Smooth muscle cell (in vitro differentiated cells): ENCODE data around the gene TOP2A. TPM values are rescaled to one million over a fixed set of nuclear protein-coding genes. Genes with fewer than 3 reads are reported as not detected.

ENCODE experiments used
- DNase-seq: peaks from one replicate; lab custom pipeline; 2025; ENCODE audit not compliant: unreplicated experiment; lab: John Stamatoyannopoulos, UW
- H2AFZ ChIP-seq: fragments of 200-600 bp; sonication (generic); 2 replicates; pipeline ENCODE4 v1.6.0; 2016; ENCODE audit warnings: antibody characterized with exemption, low read depth, mild to moderate bottlenecking
- H3F3A ChIP-seq: fragments of 200-600 bp; sonication (generic); 2 replicates; pipeline ENCODE4 v1.6.0; 2017; ENCODE audit warnings: antibody characterized with exemption, low read depth
- H3K27ac ChIP-seq: fragments of 200-600 bp; sonication (generic); 2 replicates; pipeline ENCODE4 v1.5.1; 2016; ENCODE audit warnings: low read depth, mild to moderate bottlenecking
- H3K27me3 ChIP-seq: fragments of 200-600 bp; sonication (generic); 2 replicates; pipeline ENCODE4 v1.6.1; 2016; ENCODE audit warnings: low read depth, mild to moderate bottlenecking
- H3K36me3 ChIP-seq: fragments of 200-600 bp; sonication (generic); 2 replicates; pipeline ENCODE4 v1.5.1; 2016; ENCODE audit warnings: low read depth
- H3K4me1 ChIP-seq: fragments of 200-600 bp; sonication (generic); 2 replicates; pipeline ENCODE4 v1.5.1; 2016; ENCODE audit warnings: low read depth
- H3K4me2 ChIP-seq: fragments of 200-600 bp; sonication (generic); 2 replicates; pipeline ENCODE4 v1.6.0; 2016; ENCODE audit warnings: mild to moderate bottlenecking
- H3K4me3 ChIP-seq: fragments of 200-600 bp; sonication (generic); 2 replicates; pipeline ENCODE4 v1.5.1; 2016; ENCODE audit warnings: mild to moderate bottlenecking
- H3K79me2 ChIP-seq: fragments of 200-600 bp; sonication (generic); 2 replicates; pipeline ENCODE4 v1.6.0; 2016; ENCODE audit warnings: low read depth, mild to moderate bottlenecking
- H3K9ac ChIP-seq: fragments of 200-600 bp; sonication (generic); 2 replicates; pipeline ENCODE4 v1.6.0; 2016; ENCODE audit warnings: low read depth
- H3K9me3 ChIP-seq: fragments of 200-600 bp; sonication (generic); replicated peaks from 2 replicates; pipeline ENCODE4 v1.5.1; 2016; ENCODE audit warnings: low read depth
- H4K20me1 ChIP-seq: fragments of 200-600 bp; sonication (generic); 2 replicates; pipeline ENCODE4 v1.6.0; 2016; ENCODE audit warnings: low read depth
- CTCF ChIP-seq: fragments of 200-600 bp; sonication (generic); IDR thresholded peaks from 2 replicates; pipeline ENCODE4 v1.5.1; 2017; ENCODE audit warnings: borderline replicate concordance, mild to moderate bottlenecking, antibody characterized with exemption; ENCODE audit not compliant: insufficient read depth, poor library complexity, severe bottlenecking
- WGBS: methylation state at CpG from one replicate; pipeline ENCODE4 v1.1.7; 2016; ENCODE audit warnings: low lambda C conversion rate; 5-methylcytosine and 5-hydroxymethylcytosine counted together
- polyA plus RNA-seq: library from polyadenylated mRNA; unstranded; fragments of >200 nt; fragmentation: Nextera tagmentation; extraction: Ambion mirVana; gene quantifications from 2 replicates; pipeline ENCODE4 v1.2.1, GENCODE V29; 2016
- total RNA-seq: library from RNA; depleted of rRNA; stranded (reverse); fragments of >200 nt; gene quantifications from 2 replicates; pipeline ENCODE4 v1.2.3, GENCODE V29; 2014

TOP2A gene
- total and polyA plus RNA-seq, 2 experiments from 2014 or later = 26.2 to 45.5 TPM

DNA sequence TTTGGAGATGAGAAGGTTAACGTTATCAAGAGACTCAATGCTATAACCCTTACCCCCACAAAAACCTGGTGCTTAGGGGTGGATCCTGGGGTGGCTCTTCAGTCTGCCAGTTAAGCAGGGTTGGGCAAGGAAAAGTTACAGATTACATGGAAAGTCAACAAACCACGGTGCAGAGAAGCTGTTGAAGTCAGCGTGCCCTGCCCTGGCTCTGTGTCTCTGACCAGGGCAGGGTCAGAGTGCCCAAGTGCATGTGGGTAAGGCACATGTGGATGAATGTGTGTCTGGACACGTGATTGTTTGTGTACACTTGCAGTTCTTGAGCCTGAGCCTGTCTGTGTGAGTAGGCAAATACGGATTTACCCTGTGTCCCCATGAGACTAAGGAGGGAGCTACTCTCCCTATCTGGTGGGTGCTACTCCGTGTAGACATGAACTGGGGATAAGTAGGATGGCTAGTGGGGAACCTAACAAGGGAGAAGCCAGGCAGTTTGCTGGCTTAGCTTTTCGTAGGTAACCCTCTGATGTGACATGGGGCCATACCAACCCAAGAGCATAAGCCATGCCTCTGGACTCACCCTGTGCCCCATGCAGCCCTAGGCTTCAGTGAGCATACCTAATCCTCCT, 31.1 kb upstream of the TOP2A start:
- H3K27me3 ChIP-seq = no peaks in the 10 kb centered on the region
- 78% methylated on average over 7 of the region's 7 CpGs for WGBS
- no peak overlapping the region for H3K4me3 ChIP-seq
- H3K9ac ChIP-seq = no peak overlapping the region
- H3K27ac ChIP-seq = no peak overlapping the region
- no peaks in the 10 kb centered on the region for H3K36me3 ChIP-seq
- H2AFZ ChIP-seq = no peak overlapping the region
- TF ChIP-seq CTCF = no peak
- peaks cover 47% of the 10 kb centered on the region for H3K79me2 ChIP-seq
- no peaks in the 10 kb centered on the region for H3F3A ChIP-seq
- no peaks in the 10 kb centered on the region for H3K9me3 ChIP-seq
- no peak overlapping the region for H3K4me2 ChIP-seq
- no peak for DNase-seq
- peaks cover 68% of the 10 kb centered on the region for H4K20me1 ChIP-seq
- peaks cover 18% of the 10 kb centered on the region for H3K4me1 ChIP-seq

GRCh38 chr17:40448213-40448638, 30.5 kb upstream of the TOP2A start:
- Histone ChIP-seq H3K9ac (no peak overlapping the region), H3K4me1 (peaks cover 18% of the 10 kb centered on the region), H3K9me3 (no peaks in the 10 kb centered on the region), H3K79me2 (peaks cover 47% of the 10 kb centered on the region), H3K4me2 (no peak overlapping the region), H3K27ac (no peak overlapping the region), H4K20me1 (peaks cover 68% of the 10 kb centered on the region), H3F3A (no peaks in the 10 kb centered on the region), H3K4me3 (no peak overlapping the region), H3K27me3 (no peaks in the 10 kb centered on the region), H2AFZ (no peak overlapping the region), H3K36me3 (no peaks in the 10 kb centered on the region)
- WGBS = 65% methylated on average over 8 of the region's 8 CpGs
- no peak for DNase-seq
- TF ChIP-seq CTCF = no peak

DNA sequence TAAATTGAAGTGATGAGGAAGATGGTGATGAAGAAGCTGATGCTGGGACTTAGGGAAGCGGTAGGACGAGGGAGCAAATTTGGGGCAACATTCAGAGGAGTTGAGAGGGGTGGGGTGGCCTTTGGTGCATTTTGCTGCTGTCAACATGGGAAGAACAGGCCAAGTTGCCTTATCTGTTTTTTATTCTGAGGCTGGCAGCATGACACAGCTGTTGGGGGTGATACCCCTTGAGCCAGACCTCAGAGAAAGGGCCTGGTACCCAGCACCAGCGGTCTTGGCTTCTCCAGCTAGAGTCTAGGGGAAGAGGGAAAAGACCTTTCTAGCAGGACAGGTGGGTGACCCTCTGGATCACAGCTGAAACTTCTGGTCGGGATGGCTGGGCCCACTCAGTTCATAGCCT, 30.1 kb upstream of the TOP2A start:
- no peak overlapping the region for H3K27ac ChIP-seq
- no peak overlapping the region for H3K9ac ChIP-seq
- H3K27me3 ChIP-seq = no peaks in the 10 kb centered on the region
- H3K79me2 ChIP-seq = peaks cover 47% of the 10 kb centered on the region
- no peak overlapping the region for H2AFZ ChIP-seq
- WGBS = 97% methylated on average over 4 of the region's 4 CpGs
- H3K36me3 ChIP-seq = no peaks in the 10 kb centered on the region
- DNase-seq = no peak
- TF ChIP-seq CTCF = no peak
- H3K4me1 ChIP-seq = peaks cover 18% of the 10 kb centered on the region
- H3K9me3 ChIP-seq = no peaks in the 10 kb centered on the region
- peaks cover 64% of the 10 kb centered on the region for H4K20me1 ChIP-seq
- no peaks in the 10 kb centered on the region for H3F3A ChIP-seq
- no peak overlapping the region for H3K4me2 ChIP-seq
- H3K4me3 ChIP-seq = no peak overlapping the region

GRCh38 chr17:40447148-40447644, 29.5 kb upstream of the TOP2A start:
- H3K27me3 ChIP-seq = no peaks in the 10 kb centered on the region
- no peak for DNase-seq
- peaks cover 18% of the 10 kb centered on the region for H3K4me1 ChIP-seq
- H3K4me3 ChIP-seq = no peak overlapping the region
- no peaks in the 10 kb centered on the region for H3F3A ChIP-seq
- WGBS = 82% methylated on average over 8 of the region's 8 CpGs
- peaks cover 47% of the 10 kb centered on the region for H3K79me2 ChIP-seq
- peaks cover 58% of the 10 kb centered on the region for H4K20me1 ChIP-seq
- H3K9ac ChIP-seq = no peak overlapping the region
- no peaks in the 10 kb centered on the region for H3K9me3 ChIP-seq
- H3K4me2 ChIP-seq = no peak overlapping the region
- no peak for TF ChIP-seq CTCF
- no peak overlapping the region for H3K27ac ChIP-seq
- H2AFZ ChIP-seq = no peak overlapping the region
- no peaks in the 10 kb centered on the region for H3K36me3 ChIP-seq
